Duodenal mucosa (tissue), 2 donors: ENCODE measurements around the gene CAPN6.

ENCODE experiments used
- H3K27ac ChIP-seq: one replicate; pipeline ENCODE4 v1.7.0; 2013; ENCODE audit warnings: low read depth, low read length
- H3K27me3 ChIP-seq, 2 donors: one replicate each; pipeline ENCODE4 v1.7.0; 2013; ENCODE audit warnings: low read length in 2 of 2, control low read depth in 1 of 2; ENCODE audit not compliant: insufficient read depth in 2 of 2, control insufficient read depth in 1 of 2
- H3K36me3 ChIP-seq, 2 donors: one replicate each; pipeline ENCODE4 v1.7.0; 2013; ENCODE audit warnings: low read length in 2 of 2, control low read depth in 1 of 2; ENCODE audit not compliant: insufficient read depth in 2 of 2, control insufficient read depth in 1 of 2
- H3K4me1 ChIP-seq, 2 donors: one replicate each; pipeline ENCODE4 v1.7.0; 2013; ENCODE audit warnings: low read length in 2 of 2, control low read depth in 1 of 2; ENCODE audit not compliant: insufficient read depth in 2 of 2, control insufficient read depth in 1 of 2
- H3K4me3 ChIP-seq, 2 donors: one replicate each; pipeline ENCODE4 v1.7.0; 2013; ENCODE audit warnings: low read length in 2 of 2, low read depth in 1 of 2
- H3K9ac ChIP-seq, 2 donors: one replicate each; pipeline ENCODE4 v1.7.0; 2013; ENCODE audit warnings: low read length in 2 of 2, low read depth in 1 of 2
- H3K9me3 ChIP-seq, 2 donors: one replicate each; pipeline ENCODE4 v1.7.0; 2013; ENCODE audit warnings: low read length in 2 of 2, control low read depth in 1 of 2; ENCODE audit not compliant: control insufficient read depth in 1 of 2

CAPN6 gene

GRCh38 chrX:111270339-111270738 is at the start of gene CAPN6:
Gene CAPN6 (minus strand): TSS chrX:111270483. CDS start chrX:111263936, 6,547 bp downstream.
- Histone ChIP-seq H3K36me3 (no peaks in the 10 kb centered on the region), H3K4me1 (no peaks in the 10 kb centered on the region), H3K4me3 (peak within 1 kb of the TSS in 1 of 2 donors; percentile 3), H3K9me3 (no peaks in the 10 kb centered on the region), H3K9ac (no peak within 1 kb of the TSS), H3K27ac (no peak within 1 kb of the TSS), H3K27me3 (no peaks in the 10 kb centered on the region)

DNA sequence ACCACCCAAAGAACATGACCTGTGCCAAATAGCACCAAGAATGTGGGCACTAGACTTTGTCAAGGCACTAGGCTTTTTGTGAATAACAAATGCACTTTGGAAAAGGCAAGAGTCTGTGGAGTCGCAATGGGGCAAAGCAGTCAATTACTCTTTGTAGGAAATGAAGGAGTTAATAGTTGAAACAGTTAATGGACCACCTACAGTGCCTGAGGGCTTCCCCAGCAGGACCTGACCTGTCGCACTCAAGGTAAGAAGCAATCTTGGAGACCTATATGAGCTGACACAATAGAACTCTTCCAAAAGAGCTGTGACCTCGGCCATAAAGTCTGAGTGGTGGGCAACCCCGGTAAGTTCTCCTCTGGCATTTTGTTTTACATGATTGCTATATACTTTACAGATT is 49.2 kb upstream of the CAPN6 start:
- H3K27ac ChIP-seq, result no peak overlapping the region
- no peaks in the 10 kb centered on the region for H3K4me1 ChIP-seq
- no peaks in the 10 kb centered on the region for H3K36me3 ChIP-seq
- no peaks in the 10 kb centered on the region for H3K27me3 ChIP-seq
- H3K9ac ChIP-seq, result no peak overlapping the region
- H3K4me3 ChIP-seq, result no peak overlapping the region
- H3K9me3 ChIP-seq, result no peaks in the 10 kb centered on the region

DNA sequence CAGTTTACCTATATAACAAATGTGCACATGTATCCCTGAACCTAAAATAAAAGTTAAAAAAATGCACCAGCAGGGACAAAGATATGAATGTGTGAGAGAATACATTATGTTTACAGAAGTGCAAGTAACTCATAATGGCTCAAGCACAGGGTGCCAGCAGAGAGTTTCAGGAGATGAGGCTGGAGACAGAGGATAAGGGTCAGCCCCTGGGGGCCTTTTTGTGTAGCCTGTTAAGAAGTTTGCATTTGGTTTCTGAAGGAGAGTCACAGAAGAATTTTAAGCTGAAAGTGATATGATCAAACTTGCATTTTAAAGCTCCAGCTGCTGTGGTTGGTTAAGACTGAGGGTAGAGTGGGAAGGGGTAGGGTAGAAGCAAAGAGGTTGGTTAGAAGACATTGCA is 48.6 kb upstream of the CAPN6 start:
- Histone ChIP-seq H3K27ac (no peak overlapping the region), H3K9me3 (no peaks in the 10 kb centered on the region), H3K36me3 (no peaks in the 10 kb centered on the region), H3K4me1 (no peaks in the 10 kb centered on the region), H3K4me3 (no peak overlapping the region), H3K27me3 (no peaks in the 10 kb centered on the region), H3K9ac (no peak overlapping the region)

GRCh38 chrX:111309083-111309482 is 38.8 kb upstream of the CAPN6 start:
- Histone ChIP-seq H3K9ac (no peak overlapping the region), H3K4me1 (no peaks in the 10 kb centered on the region), H3K27me3 (no peaks in the 10 kb centered on the region)

DNA sequence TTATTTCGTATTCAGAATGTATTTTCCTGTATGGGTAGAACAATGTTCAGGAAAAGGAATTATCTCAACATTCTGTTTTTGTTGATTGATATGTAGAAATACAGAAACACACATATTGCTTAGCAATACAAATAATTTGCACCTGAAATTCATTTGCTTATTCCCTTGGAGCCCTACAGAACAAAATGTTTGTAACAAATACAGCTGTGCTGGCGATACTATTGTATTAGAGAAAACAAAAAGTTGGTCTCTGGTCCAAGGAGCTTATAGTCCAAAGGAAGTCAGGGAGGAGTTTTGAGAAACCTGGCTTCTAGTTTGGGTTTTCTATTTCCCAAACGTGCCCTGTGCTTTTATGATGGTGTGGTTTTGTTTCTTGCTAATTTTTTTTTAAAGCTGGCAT is 37.8 kb upstream of the CAPN6 start:
- Histone ChIP-seq H3K27ac (no peak overlapping the region), H3K4me1 (no peaks in the 10 kb centered on the region), H3K9me3 (no peaks in the 10 kb centered on the region), H3K27me3 (no peaks in the 10 kb centered on the region), H3K36me3 (no peaks in the 10 kb centered on the region), H3K4me3 (no peak overlapping the region), H3K9ac (no peak overlapping the region)

More at GRCh38 chrX:111309083-111309482, 38.8 kb upstream of the CAPN6 start:
- Histone ChIP-seq H3K27ac (no peak overlapping the region), H3K9me3 (no peaks in the 10 kb centered on the region), H3K4me3 (no peak overlapping the region), H3K36me3 (no peaks in the 10 kb centered on the region)

GRCh38 chrX:111302284-111302683 is 32.0 kb upstream of the CAPN6 start:
- Histone ChIP-seq H3K4me3 (no peak overlapping the region), H3K36me3 (no peaks in the 10 kb centered on the region), H3K9me3 (no peaks in the 10 kb centered on the region), H3K4me1 (no peaks in the 10 kb centered on the region), H3K9ac (no peak overlapping the region), H3K27ac (no peak overlapping the region), H3K27me3 (no peaks in the 10 kb centered on the region)

DNA sequence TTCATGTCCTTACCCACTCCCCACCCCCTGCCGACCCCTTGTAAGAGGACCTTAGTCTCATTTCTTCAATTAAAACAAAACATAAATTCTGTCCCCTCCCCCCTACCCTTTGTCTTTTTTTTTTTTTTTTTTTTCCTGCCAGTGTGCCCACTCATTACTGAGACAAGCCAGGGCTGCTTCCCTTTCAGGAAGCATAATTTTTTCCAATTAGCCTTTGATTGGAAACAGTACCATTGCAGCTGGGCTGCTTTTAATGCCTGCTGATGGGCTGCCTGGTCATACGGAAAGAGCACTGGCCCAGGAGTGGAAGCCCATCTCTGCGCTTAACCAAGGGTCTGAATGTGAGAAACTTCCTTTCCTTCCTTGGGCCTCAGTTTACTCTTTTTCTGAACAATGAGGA is 18.6 kb upstream of the CAPN6 start:
- Histone ChIP-seq H3K27ac (no peak overlapping the region), H3K9ac (no peak overlapping the region), H3K27me3 (no peaks in the 10 kb centered on the region), H3K9me3 (no peaks in the 10 kb centered on the region), H3K4me1 (no peaks in the 10 kb centered on the region), H3K4me3 (no peak overlapping the region), H3K36me3 (no peaks in the 10 kb centered on the region)

DNA sequence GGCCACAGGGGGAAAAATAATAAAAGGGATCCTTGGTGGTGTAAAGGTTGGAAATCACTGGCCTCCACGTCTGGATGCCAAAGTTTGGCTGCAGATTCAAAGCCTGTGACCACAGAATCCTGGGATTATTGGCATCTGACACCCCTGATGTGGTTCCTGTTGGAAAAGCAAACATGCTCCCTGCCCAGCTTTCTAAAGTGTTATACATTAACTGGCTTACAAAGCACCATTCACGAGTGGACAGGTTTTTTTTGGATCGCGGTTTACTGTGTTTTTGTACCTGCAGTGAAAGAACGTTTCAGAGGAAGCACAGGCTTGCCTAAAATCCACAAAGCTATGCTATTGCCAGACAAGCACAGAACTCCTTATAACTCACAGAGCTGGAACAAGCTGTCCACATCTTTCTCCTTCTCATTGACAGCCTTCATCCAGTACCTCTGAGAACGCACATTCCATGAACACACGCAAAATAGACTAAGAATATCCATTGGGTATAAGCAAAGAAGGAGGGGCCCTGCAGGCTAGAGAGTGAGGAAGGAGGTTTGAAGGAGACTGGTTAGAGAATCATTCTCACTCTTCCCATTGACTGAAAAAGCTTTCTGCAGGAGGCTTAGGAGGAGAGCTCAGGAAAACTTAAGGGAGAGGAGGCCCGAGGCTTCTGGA is 14.5 kb upstream of the CAPN6 start:
- no peaks in the 10 kb centered on the region for H3K27me3 ChIP-seq
- H3K27ac ChIP-seq, result no peak overlapping the region
- H3K4me3 ChIP-seq, result no peak overlapping the region
- no peaks in the 10 kb centered on the region for H3K36me3 ChIP-seq
- H3K9ac ChIP-seq, result no peak overlapping the region
- H3K4me1 ChIP-seq, result no peaks in the 10 kb centered on the region
- H3K9me3 ChIP-seq, result no peaks in the 10 kb centered on the region

DNA sequence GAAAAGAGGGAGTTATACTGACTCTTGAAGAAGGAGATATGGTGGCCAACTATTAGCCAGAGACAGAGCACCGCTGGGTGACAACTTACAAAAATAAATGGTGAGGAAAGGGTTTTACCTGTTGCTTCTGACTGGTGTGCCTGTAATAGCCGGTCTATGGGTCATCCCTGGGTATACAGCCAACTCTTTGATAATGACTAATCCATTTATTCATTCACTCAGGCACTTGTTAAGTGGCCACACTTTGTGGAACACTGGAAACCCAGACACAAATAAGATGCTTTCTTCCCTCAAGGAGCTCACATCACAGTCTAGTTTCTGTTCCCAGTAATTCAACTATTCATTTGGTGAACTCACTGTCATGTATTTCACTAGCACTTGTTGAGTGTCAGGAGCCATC is 13.2 kb upstream of the CAPN6 start:
- H3K9me3 ChIP-seq, result no peaks in the 10 kb centered on the region
- no peaks in the 10 kb centered on the region for H3K4me1 ChIP-seq
- no peak overlapping the region for H3K27ac ChIP-seq
- no peak overlapping the region for H3K4me3 ChIP-seq
- H3K27me3 ChIP-seq, result no peaks in the 10 kb centered on the region
- no peaks in the 10 kb centered on the region for H3K36me3 ChIP-seq
- no peak overlapping the region for H3K9ac ChIP-seq

DNA sequence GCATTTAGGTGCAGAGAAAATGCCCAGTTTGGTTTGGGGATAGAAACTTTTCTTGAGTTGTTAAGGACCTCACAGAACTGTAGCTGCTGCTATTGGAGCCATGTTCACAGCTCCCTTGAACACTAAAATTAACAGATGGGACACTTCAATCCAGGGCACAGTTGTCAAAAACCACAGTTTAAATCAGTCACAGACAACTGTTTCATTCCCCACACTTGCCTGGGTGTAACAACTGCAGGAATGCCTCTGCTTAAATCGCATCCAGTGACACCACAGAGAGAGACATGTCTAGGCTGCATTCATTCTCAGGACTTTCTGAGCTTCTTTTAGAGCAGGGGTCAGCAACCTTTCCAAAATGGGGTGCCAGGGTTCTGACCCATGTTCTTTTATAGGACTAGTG is 12.7 kb upstream of the CAPN6 start:
- no peak overlapping the region for H3K27ac ChIP-seq
- H3K9me3 ChIP-seq, result no peaks in the 10 kb centered on the region
- no peaks in the 10 kb centered on the region for H3K4me1 ChIP-seq
- no peak overlapping the region for H3K4me3 ChIP-seq
- no peak overlapping the region for H3K9ac ChIP-seq
- no peaks in the 10 kb centered on the region for H3K27me3 ChIP-seq
- no peaks in the 10 kb centered on the region for H3K36me3 ChIP-seq

GRCh38 chrX:111282139-111282538 is 11.9 kb upstream of the CAPN6 start:
- no peaks in the 10 kb centered on the region for H3K4me1 ChIP-seq
- no peaks in the 10 kb centered on the region for H3K27me3 ChIP-seq
- no peaks in the 10 kb centered on the region for H3K9me3 ChIP-seq
- H3K4me3 ChIP-seq, result no peak overlapping the region
- H3K27ac ChIP-seq, result no peak overlapping the region
- H3K36me3 ChIP-seq, result no peaks in the 10 kb centered on the region
- H3K9ac ChIP-seq, result no peak overlapping the region
